Retinal pigment epithelial cell (primary cell): ENCODE measurements around the gene CDKL1.

Experiments used
- DNase-seq: peaks from one replicate; pipeline ENCODE4 v3.0.0-alpha.2; 2010; ENCODE audit warnings: low read depth
- H3K4me3 ChIP-seq: 2 replicates; pipeline ENCODE4 v1.5.1; 2011; ENCODE audit warnings: mild to moderate bottlenecking, low read length, control low read depth, moderate library complexity
- TF ChIP-seq, protein P1 (sequence below): conservative IDR thresholded peaks from 2 replicates; pipeline ENCODE4 v1.5.1; 2011; ENCODE audit warnings: low read depth, low read length, control low read depth, inconsistent platforms

Gene CDKL1

GRCh38 chr14:50350975-50351374 lies 45.7 kb downstream of the CDKL1 start:
- no peak for DNase-seq
- no peak overlapping the region for H3K4me3 ChIP-seq
- TF ChIP-seq, protein P1, sequence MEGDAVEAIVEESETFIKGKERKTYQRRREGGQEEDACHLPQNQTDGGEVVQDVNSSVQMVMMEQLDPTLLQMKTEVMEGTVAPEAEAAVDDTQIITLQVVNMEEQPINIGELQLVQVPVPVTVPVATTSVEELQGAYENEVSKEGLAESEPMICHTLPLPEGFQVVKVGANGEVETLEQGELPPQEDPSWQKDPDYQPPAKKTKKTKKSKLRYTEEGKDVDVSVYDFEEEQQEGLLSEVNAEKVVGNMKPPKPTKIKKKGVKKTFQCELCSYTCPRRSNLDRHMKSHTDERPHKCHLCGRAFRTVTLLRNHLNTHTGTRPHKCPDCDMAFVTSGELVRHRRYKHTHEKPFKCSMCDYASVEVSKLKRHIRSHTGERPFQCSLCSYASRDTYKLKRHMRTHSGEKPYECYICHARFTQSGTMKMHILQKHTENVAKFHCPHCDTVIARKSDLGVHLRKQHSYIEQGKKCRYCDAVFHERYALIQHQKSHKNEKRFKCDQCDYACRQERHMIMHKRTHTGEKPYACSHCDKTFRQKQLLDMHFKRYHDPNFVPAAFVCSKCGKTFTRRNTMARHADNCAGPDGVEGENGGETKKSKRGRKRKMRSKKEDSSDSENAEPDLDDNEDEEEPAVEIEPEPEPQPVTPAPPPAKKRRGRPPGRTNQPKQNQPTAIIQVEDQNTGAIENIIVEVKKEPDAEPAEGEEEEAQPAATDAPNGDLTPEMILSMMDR = no peak

DNA sequence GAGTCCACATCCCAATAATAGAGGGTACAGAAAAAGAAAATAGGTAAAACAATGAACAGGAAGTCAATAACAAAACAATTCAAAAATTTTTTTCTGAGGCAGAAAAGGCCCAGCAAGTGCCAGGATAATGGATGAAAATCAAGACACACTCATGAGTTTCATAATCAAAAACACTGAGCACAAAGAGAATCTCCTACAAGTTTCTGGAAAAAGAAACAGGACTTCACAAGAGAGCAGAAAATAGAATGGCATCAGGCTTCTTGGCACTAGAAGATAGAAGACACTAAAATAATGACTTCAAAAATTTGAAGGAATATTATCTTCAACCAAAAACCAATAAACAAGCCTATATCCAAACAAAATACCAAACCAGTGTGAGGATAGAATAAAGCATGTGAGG lies 47.7 kb downstream of the CDKL1 start:
- TF ChIP-seq, protein P1 = no peak
- no peak for DNase-seq
- no peak overlapping the region for H3K4me3 ChIP-seq

- H3K4me3 ChIP-seq = no peak overlapping the region
- DNase-seq = no peak
- TF ChIP-seq, protein P1 = no peak
Observed at GRCh38 chr14:50347521-50347920, 49.2 kb downstream of the CDKL1 start.

GRCh38 chr14:50345846-50346422 lies 50.7 kb downstream of the CDKL1 start:
- TF ChIP-seq, protein P1 = no peak
- no peak for DNase-seq
- H3K4me3 ChIP-seq = no peak overlapping the region

- no peak for DNase-seq
- TF ChIP-seq, protein P1 = no peak
Observed at GRCh38 chr14:50344876-50345563, 51.7 kb downstream of the CDKL1 start.

GRCh38 chr14:50344116-50344775 lies 52.4 kb downstream of the CDKL1 start:
- no peak overlapping the region for H3K4me3 ChIP-seq
- no peak for DNase-seq
- TF ChIP-seq, protein P1 = no peak

More at GRCh38 chr14:50344876-50345563, 51.7 kb downstream of the CDKL1 start:
- H3K4me3 ChIP-seq = no peak overlapping the region
